NB4 (cell line): ENCODE results near the gene ZRANB3.

Source experiments
- CTCF ChIP-seq: IDR thresholded peaks from one replicate; pipeline ENCODE4 v1.5.1; 2012; ENCODE audit warnings: low read depth, low read length
- POLR2A ChIP-seq: IDR thresholded peaks from 2 replicates; pipeline ENCODE4 v1.6.1; 2011; ENCODE audit warnings: mild to moderate bottlenecking; ENCODE audit not compliant: insufficient read length; ENCODE audit errors: extremely low read depth

GRCh38 chr2:135157856-135158255 is 373.2 kb downstream of the ZRANB3 start:
- TF ChIP-seq CTCF (no peak), POLR2A (no peak)
